ENCODE data around the gene DNAI4. TPM values are rescaled to one million over a fixed set of nuclear protein-coding genes. Genes with fewer than 3 reads are reported as not detected.

Gene DNAI4
- polyA plus RNA-seq, 2 donors, result 0.26 to 0.36 TPM

DNA sequence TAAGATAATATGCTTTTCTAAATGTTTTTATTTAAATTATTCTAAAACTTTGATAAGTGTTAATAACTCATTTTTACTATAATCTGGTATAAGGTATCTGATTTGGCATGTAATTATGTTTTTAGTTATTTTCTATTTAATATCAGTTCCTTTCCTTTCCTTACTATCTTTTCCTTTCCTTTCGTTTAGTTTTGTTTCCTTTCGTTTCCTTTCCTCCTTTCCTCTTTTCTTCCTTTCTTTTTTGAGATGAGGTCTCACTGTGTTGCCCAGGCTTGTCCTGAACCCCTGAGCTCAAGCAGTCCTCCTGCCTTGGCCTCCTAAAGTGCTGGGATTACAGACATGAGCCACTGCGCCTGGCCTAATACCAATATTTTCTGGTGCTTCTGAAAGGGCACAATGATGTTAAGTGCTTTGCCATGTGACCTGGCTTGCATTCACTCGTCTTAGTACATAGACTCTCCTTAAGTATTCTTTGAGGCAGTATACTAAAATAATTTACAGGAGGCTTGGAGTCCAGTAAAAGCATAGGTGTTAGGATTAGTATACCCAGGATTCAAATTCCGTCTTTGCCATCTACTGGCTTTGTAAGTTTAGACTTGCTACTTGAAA lies 18.8 kb upstream of the DNAI4 start:
- Histone ChIP-seq H3K27ac (ENCODE audit: low read depth in 2 of 2, low read length in 1 of 2) (no peak overlapping the region), H3K36me3 (ENCODE audit: control insufficient read depth in 2 of 2, insufficient read depth in 2 of 2, low read length in 1 of 2) (peaks cover under 1 to 5% of the 10 kb centered on the region in 2 donors), H3K27me3 (ENCODE audit: control insufficient read depth in 1 of 2, insufficient read depth in 2 of 2, low read length in 2 of 2) (no peaks in the 10 kb centered on the region)

DNA sequence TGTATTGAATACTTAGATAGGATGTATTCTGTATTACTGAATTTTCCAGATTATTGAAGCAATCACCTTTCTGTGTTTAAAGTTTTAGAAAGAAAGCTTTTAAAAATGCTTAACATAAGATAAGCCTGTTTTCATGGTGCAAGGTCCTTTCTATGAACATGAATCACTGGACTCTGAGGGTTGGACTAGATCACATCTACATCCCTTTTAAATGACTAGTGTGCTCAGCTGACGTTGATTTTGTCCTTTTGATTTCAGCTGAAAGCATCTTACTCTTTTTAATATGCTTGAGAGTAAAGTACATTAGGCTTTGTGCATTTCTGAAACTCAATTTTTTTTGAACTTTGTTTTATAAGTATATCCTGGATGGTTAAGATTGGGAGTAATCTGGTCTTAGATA lies 16.3 kb upstream of the DNAI4 start:
- 86 to 87% methylated on average over 1 of the region's 1 CpG for WGBS, 2 donors
- Histone ChIP-seq H3K27me3 (ENCODE audit: control insufficient read depth in 1 of 2, insufficient read depth in 2 of 2, low read length in 2 of 2) (no peaks in the 10 kb centered on the region), H3K9me3 (ENCODE audit: control insufficient read depth in 2 of 2, insufficient read depth in 1 of 2, low read depth in 1 of 2, low read length in 1 of 2) (no peaks in the 10 kb centered on the region), H3K4me1 (ENCODE audit: control insufficient read depth in 2 of 2, insufficient read depth in 2 of 2, low read length in 1 of 2) (no peaks in the 10 kb centered on the region), H3K36me3 (ENCODE audit: control insufficient read depth in 2 of 2, insufficient read depth in 2 of 2, low read length in 1 of 2) (no peaks in the 10 kb centered on the region), H3K27ac (ENCODE audit: low read depth in 2 of 2, low read length in 1 of 2) (no peak overlapping the region), H3K4me3 (ENCODE audit: low read depth in 1 of 2, low read length in 2 of 2) (no peak overlapping the region)

More for the DNA sequence above, 18.8 kb upstream of the DNAI4 start:
- Histone ChIP-seq H3K4me1 (ENCODE audit: control insufficient read depth in 2 of 2, insufficient read depth in 2 of 2, low read length in 1 of 2) (no peaks in the 10 kb centered on the region), H3K9me3 (ENCODE audit: control insufficient read depth in 2 of 2, insufficient read depth in 1 of 2, low read depth in 1 of 2, low read length in 1 of 2) (no peaks in the 10 kb centered on the region), H3K4me3 (ENCODE audit: low read depth in 1 of 2, low read length in 2 of 2) (no peak overlapping the region)
- WGBS, 2 donors, result 74 to 77% methylated on average over 5 of the region's 5 CpGs

DNA sequence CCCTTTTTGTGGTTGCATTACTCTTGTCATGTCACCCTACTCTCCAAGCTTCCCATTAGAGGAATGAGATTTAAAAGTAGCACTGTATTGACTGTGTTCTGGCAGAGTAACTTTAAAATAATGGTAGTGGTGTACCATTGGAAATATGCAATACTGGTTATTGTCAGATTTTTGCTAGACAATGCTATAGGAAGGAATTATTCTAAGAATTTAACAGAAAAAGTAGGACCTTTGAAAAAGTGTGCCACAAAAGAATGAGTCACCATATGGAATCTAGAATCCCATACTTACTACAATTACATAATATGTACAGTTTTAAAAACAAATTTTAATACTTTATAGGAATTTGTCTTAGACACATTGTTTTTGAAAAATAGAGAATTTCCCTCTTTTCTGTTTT lies 14.0 kb upstream of the DNAI4 start:
- H3K36me3 ChIP-seq (ENCODE audit: control insufficient read depth in 2 of 2, insufficient read depth in 2 of 2, low read length in 1 of 2), result no peaks in the 10 kb centered on the region
- no peak overlapping the region for H3K27ac ChIP-seq (ENCODE audit: low read depth in 2 of 2, low read length in 1 of 2)
- no peaks in the 10 kb centered on the region for H3K9me3 ChIP-seq (ENCODE audit: control insufficient read depth in 2 of 2, insufficient read depth in 1 of 2, low read depth in 1 of 2, low read length in 1 of 2)
- no peaks in the 10 kb centered on the region for H3K27me3 ChIP-seq (ENCODE audit: control insufficient read depth in 1 of 2, insufficient read depth in 2 of 2, low read length in 2 of 2)
- H3K4me1 ChIP-seq (ENCODE audit: control insufficient read depth in 2 of 2, insufficient read depth in 2 of 2, low read length in 1 of 2), result no peaks in the 10 kb centered on the region
- H3K4me3 ChIP-seq (ENCODE audit: low read depth in 1 of 2, low read length in 2 of 2), result no peak overlapping the region

DNA sequence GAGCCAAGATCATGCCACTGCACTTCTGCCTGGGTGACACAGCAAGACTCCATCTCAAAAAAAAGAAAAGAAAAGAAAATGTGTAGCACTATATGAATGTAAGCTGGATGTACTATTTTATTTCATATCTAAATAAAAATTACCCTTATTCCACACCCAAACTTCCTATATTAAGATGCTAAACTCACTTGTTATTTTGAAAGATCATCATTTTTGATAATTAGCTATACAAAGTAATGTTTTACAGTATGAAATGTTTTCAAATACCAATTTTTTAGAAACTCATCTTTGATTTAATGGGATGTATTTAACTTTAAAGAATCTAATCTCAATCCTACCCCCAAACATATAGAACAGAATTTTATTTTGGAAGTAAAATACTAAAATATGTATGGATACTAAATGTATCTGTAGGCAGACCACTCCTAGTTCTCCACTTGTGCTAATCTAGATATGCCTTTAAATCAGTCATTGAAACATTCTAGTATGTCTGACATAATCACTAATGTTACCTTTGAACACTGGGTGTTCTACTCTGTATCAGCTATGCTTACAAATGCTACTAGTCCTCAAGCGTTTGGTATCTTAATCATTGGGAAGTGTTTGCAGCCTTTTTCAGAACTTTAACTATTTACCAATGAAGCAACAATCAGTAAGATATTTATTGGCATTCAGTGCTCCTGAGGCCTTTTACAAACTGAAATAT lies 13.0 kb upstream of the DNAI4 start:
- Histone ChIP-seq H3K36me3 (ENCODE audit: control insufficient read depth in 2 of 2, insufficient read depth in 2 of 2, low read length in 1 of 2) (no peaks in the 10 kb centered on the region), H3K4me1 (ENCODE audit: control insufficient read depth in 2 of 2, insufficient read depth in 2 of 2, low read length in 1 of 2) (no peaks in the 10 kb centered on the region), H3K4me3 (ENCODE audit: low read depth in 1 of 2, low read length in 2 of 2) (no peak overlapping the region), H3K9me3 (ENCODE audit: control insufficient read depth in 2 of 2, insufficient read depth in 1 of 2, low read depth in 1 of 2, low read length in 1 of 2) (no peaks in the 10 kb centered on the region), H3K27me3 (ENCODE audit: control insufficient read depth in 1 of 2, insufficient read depth in 2 of 2, low read length in 2 of 2) (no peaks in the 10 kb centered on the region), H3K27ac (ENCODE audit: low read depth in 2 of 2, low read length in 1 of 2) (no peak overlapping the region)
- WGBS, 2 donors, result 0% methylated on average over 1 of the region's 1 CpG

DNA sequence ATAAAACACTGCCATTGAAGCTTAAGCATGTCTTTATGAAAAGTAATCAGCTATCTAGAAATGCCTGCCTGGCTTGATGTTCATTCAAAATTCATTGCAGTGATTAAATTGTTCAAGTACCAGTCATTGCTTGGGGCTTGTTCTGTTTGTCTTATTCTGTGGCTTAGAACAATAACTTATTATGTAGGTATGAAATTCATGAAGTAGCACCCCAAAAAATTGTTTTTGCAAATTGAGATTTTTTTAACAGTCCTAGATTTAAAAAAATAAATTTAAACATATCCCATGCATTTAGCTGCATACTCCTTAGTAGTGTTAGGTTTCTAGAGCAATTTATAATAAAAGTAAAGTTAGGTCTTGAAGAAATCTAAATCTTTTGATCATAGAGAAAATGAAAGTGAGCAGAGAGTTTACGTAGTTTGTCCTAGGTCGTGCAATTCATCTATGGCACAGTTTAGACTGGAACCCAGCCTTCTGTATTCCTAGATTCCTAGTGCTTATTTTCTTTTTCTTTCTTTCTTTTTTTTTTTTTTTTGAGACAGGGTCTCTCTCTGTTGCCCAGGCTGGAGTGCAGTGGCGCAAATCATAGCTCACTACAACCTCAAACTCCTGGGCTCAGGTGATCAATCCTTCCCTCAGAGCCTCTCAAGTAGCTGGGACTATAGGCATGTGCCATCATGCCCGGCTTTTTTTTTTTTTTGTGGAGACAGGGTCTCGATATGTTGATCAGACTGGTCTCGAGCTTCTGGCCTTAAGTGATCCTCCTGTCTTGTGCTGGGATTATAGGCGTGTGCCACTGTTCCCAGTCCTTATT lies 9.4 kb upstream of the DNAI4 start:
- Histone ChIP-seq H3K27ac (ENCODE audit: low read depth in 2 of 2, low read length in 1 of 2) (no peak overlapping the region), H3K27me3 (ENCODE audit: control insufficient read depth in 1 of 2, insufficient read depth in 2 of 2, low read length in 2 of 2) (no peaks in the 10 kb centered on the region), H3K4me1 (ENCODE audit: control insufficient read depth in 2 of 2, insufficient read depth in 2 of 2, low read length in 1 of 2) (no peaks in the 10 kb centered on the region), H3K4me3 (ENCODE audit: low read depth in 1 of 2, low read length in 2 of 2) (peak overlapping the region in 1 of 2 donors; percentile 41), H3K36me3 (ENCODE audit: control insufficient read depth in 2 of 2, insufficient read depth in 2 of 2, low read length in 1 of 2) (no peaks in the 10 kb centered on the region), H3K9me3 (ENCODE audit: control insufficient read depth in 2 of 2, insufficient read depth in 1 of 2, low read depth in 1 of 2, low read length in 1 of 2) (no peaks in the 10 kb centered on the region)
- 35 to 37% methylated on average over 7 of the region's 7 CpGs for WGBS, 2 donors

DNA sequence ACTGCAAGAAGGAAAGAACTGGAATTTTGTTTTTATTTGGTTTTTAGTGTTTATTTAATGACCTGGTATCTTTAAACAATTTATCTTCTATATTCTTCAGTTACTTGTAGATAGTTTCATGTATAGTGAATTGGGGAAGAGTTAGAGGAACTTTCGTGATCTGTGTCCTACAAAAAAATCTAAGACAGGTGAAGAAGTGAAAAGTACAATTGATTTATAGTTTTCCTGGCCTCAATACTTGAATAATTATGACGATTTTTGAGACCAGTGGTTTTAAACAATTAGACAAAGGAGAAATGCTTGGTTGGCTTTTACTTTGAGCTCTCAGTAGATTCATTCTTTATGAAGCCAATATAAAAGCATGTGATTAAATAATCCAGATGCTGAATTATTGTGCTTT lies 7.6 kb upstream of the DNAI4 start:
- peak overlapping the region in 1 of 2 donors; percentile 11 for H3K4me3 ChIP-seq (ENCODE audit: low read depth in 1 of 2, low read length in 2 of 2)
- H3K27me3 ChIP-seq (ENCODE audit: control insufficient read depth in 1 of 2, insufficient read depth in 2 of 2, low read length in 2 of 2), result no peaks in the 10 kb centered on the region
- whole genome bisulfite sequencing, 2 donors, result 33 to 34% methylated on average over 2 of the region's 2 CpGs
- H3K27ac ChIP-seq (ENCODE audit: low read depth in 2 of 2, low read length in 1 of 2), result no peak overlapping the region
- H3K4me1 ChIP-seq (ENCODE audit: control insufficient read depth in 2 of 2, insufficient read depth in 2 of 2, low read length in 1 of 2), result no peaks in the 10 kb centered on the region
- H3K36me3 ChIP-seq (ENCODE audit: control insufficient read depth in 2 of 2, insufficient read depth in 2 of 2, low read length in 1 of 2), result no peaks in the 10 kb centered on the region
- H3K9me3 ChIP-seq (ENCODE audit: control insufficient read depth in 2 of 2, insufficient read depth in 1 of 2, low read depth in 1 of 2, low read length in 1 of 2), result no peaks in the 10 kb centered on the region

DNA sequence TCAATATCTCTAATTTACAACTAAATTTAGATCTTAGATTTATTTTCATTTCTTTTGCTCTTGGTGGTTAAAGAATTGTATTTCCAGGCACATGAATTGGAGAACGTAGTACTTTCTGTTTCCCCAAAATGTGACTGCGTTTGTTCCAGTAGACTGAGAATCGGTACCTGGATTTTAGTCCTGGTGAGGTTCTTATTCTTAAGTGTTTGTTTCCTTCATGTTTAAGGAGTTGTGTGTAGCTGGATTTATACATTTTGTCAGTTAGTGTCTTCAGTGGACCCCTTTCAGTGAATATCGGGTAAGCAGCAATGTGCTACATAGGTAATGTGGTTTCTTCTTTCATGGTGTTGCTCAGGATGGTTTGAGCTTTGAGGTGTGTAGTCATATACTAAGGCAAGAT lies 6.9 kb upstream of the DNAI4 start:
- no peaks in the 10 kb centered on the region for H3K36me3 ChIP-seq (ENCODE audit: control insufficient read depth in 2 of 2, insufficient read depth in 2 of 2, low read length in 1 of 2)
- peak overlapping the region in 1 of 2 donors; percentile 77 for H3K4me3 ChIP-seq (ENCODE audit: low read depth in 1 of 2, low read length in 2 of 2)
- no peaks in the 10 kb centered on the region for H3K9me3 ChIP-seq (ENCODE audit: control insufficient read depth in 2 of 2, insufficient read depth in 1 of 2, low read depth in 1 of 2, low read length in 1 of 2)
- no peaks in the 10 kb centered on the region for H3K4me1 ChIP-seq (ENCODE audit: control insufficient read depth in 2 of 2, insufficient read depth in 2 of 2, low read length in 1 of 2)
- no peak overlapping the region for H3K27ac ChIP-seq (ENCODE audit: low read depth in 2 of 2, low read length in 1 of 2)
- 15 to 21% methylated on average over 4 of the region's 4 CpGs for WGBS, 2 donors
- H3K27me3 ChIP-seq (ENCODE audit: control insufficient read depth in 1 of 2, insufficient read depth in 2 of 2, low read length in 2 of 2), result no peaks in the 10 kb centered on the region

DNA sequence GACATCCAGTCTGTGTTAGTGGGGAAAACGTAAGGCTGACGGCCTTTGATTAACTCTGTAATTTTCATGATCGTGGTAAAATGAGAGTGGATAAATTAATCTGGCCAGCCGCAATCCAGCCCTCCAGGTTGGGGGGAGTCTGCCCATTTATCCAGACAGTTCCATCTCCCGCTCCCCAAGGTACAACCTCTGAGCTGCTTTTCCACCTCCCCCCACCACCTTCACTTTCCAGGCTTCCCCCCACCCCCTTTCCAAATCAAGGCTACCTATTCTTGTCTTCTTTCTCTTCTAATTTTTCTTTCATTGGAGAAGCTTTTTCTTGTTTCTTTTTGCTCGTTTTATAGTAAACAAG lies 6.1 kb upstream of the DNAI4 start:
- Histone ChIP-seq H3K4me3 (ENCODE audit: low read depth in 1 of 2, low read length in 2 of 2) (peak overlapping the region; percentile 77 to 93), H3K9me3 (ENCODE audit: control insufficient read depth in 2 of 2, insufficient read depth in 1 of 2, low read depth in 1 of 2, low read length in 1 of 2) (no peaks in the 10 kb centered on the region), H3K4me1 (ENCODE audit: control insufficient read depth in 2 of 2, insufficient read depth in 2 of 2, low read length in 1 of 2) (peaks cover 0 to 2% of the 10 kb centered on the region in 2 donors), H3K27ac (ENCODE audit: low read depth in 2 of 2, low read length in 1 of 2) (peak overlapping the region; percentile 98 to 99), H3K36me3 (ENCODE audit: control insufficient read depth in 2 of 2, insufficient read depth in 2 of 2, low read length in 1 of 2) (no peaks in the 10 kb centered on the region), H3K27me3 (ENCODE audit: control insufficient read depth in 1 of 2, insufficient read depth in 2 of 2, low read length in 2 of 2) (no peaks in the 10 kb centered on the region)
- 1% methylated on average over 6 of the region's 6 CpGs for WGBS, 2 donors

DNA sequence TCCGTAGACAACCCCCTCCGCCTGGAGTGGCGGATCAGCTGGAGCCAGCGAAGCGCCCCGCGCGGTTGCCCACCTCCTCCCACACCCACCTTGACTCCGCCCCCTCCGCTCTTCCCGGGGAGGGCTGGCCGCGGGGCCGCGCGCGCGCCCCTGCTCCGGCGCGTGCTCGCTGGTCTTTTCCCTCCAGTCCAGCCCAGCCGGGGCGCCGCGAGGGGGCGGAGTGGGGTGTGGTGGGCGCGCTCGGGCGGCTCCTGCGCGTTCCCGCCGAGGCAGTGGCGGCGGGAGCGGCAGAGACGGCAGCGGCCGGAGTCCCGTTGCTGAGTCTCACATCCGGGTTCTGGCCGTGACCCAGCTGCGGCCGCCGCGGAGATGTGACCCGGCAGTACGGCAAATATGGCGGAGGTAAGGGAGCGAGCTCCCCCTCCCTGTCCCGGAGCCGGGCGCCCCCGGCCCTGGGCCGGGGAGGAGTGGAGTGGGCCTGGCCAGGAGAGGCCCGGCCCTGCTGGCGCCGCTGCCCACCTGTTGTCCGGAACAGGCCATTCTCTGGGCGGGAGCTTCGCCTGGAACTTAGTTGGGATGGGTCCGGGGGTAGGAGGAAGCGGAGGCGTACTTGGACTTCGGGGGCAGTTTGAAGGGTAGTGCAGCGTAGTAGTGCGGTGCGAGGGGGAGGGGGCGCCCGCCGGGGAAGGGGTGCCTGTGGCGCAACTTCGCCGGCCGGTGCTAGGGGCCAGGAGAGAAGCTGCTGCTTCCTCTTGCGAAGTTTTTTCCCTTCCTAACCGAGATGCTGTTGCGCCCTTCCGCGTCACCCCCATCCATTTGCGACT lies 5.6 kb upstream of the DNAI4 start:
- no peaks in the 10 kb centered on the region for H3K27me3 ChIP-seq (ENCODE audit: control insufficient read depth in 1 of 2, insufficient read depth in 2 of 2, low read length in 2 of 2)
- peaks cover 0 to 2% of the 10 kb centered on the region in 2 donors for H3K4me1 ChIP-seq (ENCODE audit: control insufficient read depth in 2 of 2, insufficient read depth in 2 of 2, low read length in 1 of 2)
- H3K9me3 ChIP-seq (ENCODE audit: control insufficient read depth in 2 of 2, insufficient read depth in 1 of 2, low read depth in 1 of 2, low read length in 1 of 2), result no peaks in the 10 kb centered on the region
- 0 to 1% methylated on average over 68 to 83 of the region's 83 CpGs for WGBS, 2 donors
- peak overlapping the region; percentile 77 to 93 for H3K4me3 ChIP-seq (ENCODE audit: low read depth in 1 of 2, low read length in 2 of 2)
- H3K27ac ChIP-seq (ENCODE audit: low read depth in 2 of 2, low read length in 1 of 2), result peak overlapping the region; percentile 98 to 99
- H3K36me3 ChIP-seq (ENCODE audit: control insufficient read depth in 2 of 2, insufficient read depth in 2 of 2, low read length in 1 of 2), result no peaks in the 10 kb centered on the region

Data from esophagus (tissue), 2 donors.